Natural killer cell (primary cell): ENCODE measurements around the gene WDR17. TPM values are rescaled to one million over a fixed set of nuclear protein-coding genes. Genes with fewer than 3 reads are reported as not detected.

Experiments
- ATAC-seq, 3 donors: fragments of 150-1000 bp in 2 of 3; fragments of 200-7000 bp in 1 of 3; cut with Tn5 transposase; 1 replicate in 1 of 3; 2 replicates in 2 of 3; pipeline ENCODE4 v1.10.0; 2021; ENCODE audit warnings: mild to moderate bottlenecking in 2 of 3, moderate library complexity in 2 of 3
- DNase-seq, 2 donors: peaks; one replicate each; pipeline versions ENCODE4 v3.0.0 to v3.0.0-alpha.2; 2013 to 2021; ENCODE audit warnings: mixed read lengths in 1 of 2
- H3K27ac ChIP-seq: one replicate; pipeline ENCODE4 v1.5.1; 2013; ENCODE audit warnings: mild to moderate bottlenecking, low read length
- H3K27me3 ChIP-seq: one replicate; pipeline ENCODE4 v1.6.1; 2013; ENCODE audit warnings: low read length; ENCODE audit not compliant: control insufficient read depth, insufficient read depth
- H3K36me3 ChIP-seq: one replicate; pipeline ENCODE4 v1.6.1; 2013; ENCODE audit warnings: low read length; ENCODE audit not compliant: control insufficient read depth, insufficient read depth
- H3K4me1 ChIP-seq: one replicate; pipeline ENCODE4 v1.6.1; 2013; ENCODE audit warnings: low read length; ENCODE audit not compliant: control insufficient read depth, insufficient read depth
- H3K4me3 ChIP-seq: one replicate; pipeline ENCODE4 v1.5.1; 2013; ENCODE audit warnings: low read length
- H3K9me3 ChIP-seq: one replicate; pipeline ENCODE4 v1.6.1; 2013; ENCODE audit warnings: low read length; ENCODE audit not compliant: control insufficient read depth, insufficient read depth
- H3K27ac Mint-ChIP-seq, 2 donors: one replicate each; pipeline ENCODE4 v1.8.0; 2022; ENCODE audit warnings: mild to moderate bottlenecking in 2 of 2, mixed read lengths in 2 of 2, moderate library complexity in 1 of 2
- H3K27me3 Mint-ChIP-seq, 2 donors: one replicate each; pipeline ENCODE4 v1.8.0; 2022; ENCODE audit warnings: low read depth in 2 of 2, mixed read lengths in 2 of 2
- H3K36me3 Mint-ChIP-seq: one replicate; pipeline ENCODE4 v1.8.0; 2022; ENCODE audit warnings: mixed read lengths
- H3K4me1 Mint-ChIP-seq, 2 donors: one replicate each; pipeline ENCODE4 v1.8.0; 2022; ENCODE audit warnings: mixed read lengths in 2 of 2
- H3K4me3 Mint-ChIP-seq: one replicate; pipeline ENCODE4 v1.8.0; 2022; ENCODE audit warnings: mild to moderate bottlenecking, moderate library complexity, mixed read lengths
- H3K9me3 Mint-ChIP-seq, 2 donors: one replicate each; pipeline ENCODE4 v1.8.0; 2022; ENCODE audit warnings: mixed read lengths in 2 of 2
- WGBS: methylation state at CpG from one replicate; pipeline ENCODE4 v1.1.7; 2013; ENCODE audit warnings: missing lambda C conversion rate; ENCODE audit not compliant: insufficient coverage; 5-methylcytosine and 5-hydroxymethylcytosine counted together
- intact Hi-C: fragments of 100-400 bp; cut with micrococcal nuclease; formaldehyde crosslinking; loops from one replicate; pipeline ENCODE4 v1.14.2; 2022
- total RNA-seq, 4 donors: library from RNA; stranded (reverse); fragments of 120-200 nt in 1 of 4; gene quantifications; one replicate each; pipeline versions ENCODE4 v1.2.3 to v1.2.4, GENCODE V29; 2013 to 2022
- TF ChIP-seq, protein P1 (sequence below): fragments of 200-600 bp; IDR thresholded peaks from one replicate; pipeline ENCODE4 v1.8.0; 2022; ENCODE audit warnings: antibody characterized with exemption

The WDR17 gene
- total RNA-seq, 3 donors from 2014 or later (not counting 1 experiment from before 2014, with no cell fraction given), result 0.07 to 0.38 (median 0.12) TPM

DNA sequence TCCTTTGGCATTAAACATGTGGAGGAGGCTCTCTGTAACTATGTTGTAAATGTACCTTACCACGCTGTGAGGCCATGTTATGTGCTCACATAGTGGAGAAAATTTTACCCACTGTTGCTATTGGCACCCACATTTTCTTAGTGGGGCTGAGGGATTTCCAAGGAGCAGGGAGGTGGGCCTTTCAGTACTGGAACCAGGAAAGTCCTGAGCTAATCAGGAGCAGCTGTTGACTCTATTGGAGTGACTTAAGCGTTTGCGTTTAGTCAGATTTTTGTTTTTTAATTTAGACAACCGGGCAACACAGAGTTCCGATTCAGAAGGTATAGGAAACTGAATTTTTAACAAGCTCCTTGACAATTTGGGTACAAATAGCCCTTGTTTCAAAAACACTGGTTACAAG, 30.7 kb upstream of the WDR17 start:
- Mint-ChIP-seq H3K36me3 (no peaks in the 10 kb centered on the region), H3K27ac (no peak overlapping the region), H3K4me3 (no peak overlapping the region), H3K4me1 (no peaks in the 10 kb centered on the region), H3K9me3 (peaks cover 0 to 11% of the 10 kb centered on the region in 2 donors), H3K27me3 (no peaks in the 10 kb centered on the region)
- Histone ChIP-seq H3K4me1 (no peaks in the 10 kb centered on the region), H3K27ac (no peak overlapping the region), H3K4me3 (no peak overlapping the region), H3K36me3 (no peaks in the 10 kb centered on the region), H3K27me3 (no peaks in the 10 kb centered on the region), H3K9me3 (no peaks in the 10 kb centered on the region)
- WGBS, result 92% methylated on average over 5 of the region's 5 CpGs
- TF ChIP-seq, protein P1, sequence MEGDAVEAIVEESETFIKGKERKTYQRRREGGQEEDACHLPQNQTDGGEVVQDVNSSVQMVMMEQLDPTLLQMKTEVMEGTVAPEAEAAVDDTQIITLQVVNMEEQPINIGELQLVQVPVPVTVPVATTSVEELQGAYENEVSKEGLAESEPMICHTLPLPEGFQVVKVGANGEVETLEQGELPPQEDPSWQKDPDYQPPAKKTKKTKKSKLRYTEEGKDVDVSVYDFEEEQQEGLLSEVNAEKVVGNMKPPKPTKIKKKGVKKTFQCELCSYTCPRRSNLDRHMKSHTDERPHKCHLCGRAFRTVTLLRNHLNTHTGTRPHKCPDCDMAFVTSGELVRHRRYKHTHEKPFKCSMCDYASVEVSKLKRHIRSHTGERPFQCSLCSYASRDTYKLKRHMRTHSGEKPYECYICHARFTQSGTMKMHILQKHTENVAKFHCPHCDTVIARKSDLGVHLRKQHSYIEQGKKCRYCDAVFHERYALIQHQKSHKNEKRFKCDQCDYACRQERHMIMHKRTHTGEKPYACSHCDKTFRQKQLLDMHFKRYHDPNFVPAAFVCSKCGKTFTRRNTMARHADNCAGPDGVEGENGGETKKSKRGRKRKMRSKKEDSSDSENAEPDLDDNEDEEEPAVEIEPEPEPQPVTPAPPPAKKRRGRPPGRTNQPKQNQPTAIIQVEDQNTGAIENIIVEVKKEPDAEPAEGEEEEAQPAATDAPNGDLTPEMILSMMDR, result no peak
- ATAC-seq (no peak), DNase-seq (no peak)
- intact Hi-C loops, result no loop called here

DNA sequence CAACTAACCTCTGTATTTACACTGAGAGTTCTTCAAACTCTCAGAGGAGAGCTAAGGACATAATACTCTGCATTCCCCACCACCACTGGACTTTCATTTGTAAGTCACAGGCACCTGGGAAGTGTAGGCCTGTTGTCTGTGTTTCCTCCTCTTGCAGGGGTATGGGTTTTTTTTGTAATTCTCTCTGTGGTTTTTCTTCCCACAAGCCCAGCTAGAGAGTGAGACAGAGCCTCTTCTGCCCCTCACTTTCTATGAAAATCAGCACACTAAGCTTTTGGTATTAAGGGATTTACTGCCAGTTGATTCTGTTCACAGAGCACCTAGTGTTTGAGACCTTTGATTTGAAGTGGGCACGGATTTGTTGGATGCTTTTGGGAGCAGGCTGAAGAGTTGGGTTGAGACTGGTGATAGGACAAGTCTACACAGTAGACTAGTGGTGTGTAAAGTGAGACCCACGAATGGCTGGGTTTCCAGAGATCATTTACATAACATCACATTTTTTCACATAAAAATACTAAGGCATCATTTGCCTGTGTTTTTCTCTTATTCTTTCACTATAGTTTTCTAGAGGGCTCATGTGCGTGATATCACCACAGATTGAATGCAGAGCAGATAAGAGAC, 28.9 kb upstream of the WDR17 start:
- Histone ChIP-seq H3K9me3 (no peaks in the 10 kb centered on the region), H3K4me3 (no peak overlapping the region), H3K36me3 (no peaks in the 10 kb centered on the region), H3K27ac (no peak overlapping the region), H3K27me3 (no peaks in the 10 kb centered on the region), H3K4me1 (no peaks in the 10 kb centered on the region)
- Mint-ChIP-seq H3K4me1 (no peaks in the 10 kb centered on the region), H3K36me3 (no peaks in the 10 kb centered on the region), H3K27ac (no peak overlapping the region), H3K27me3 (no peaks in the 10 kb centered on the region), H3K4me3 (no peak overlapping the region), H3K9me3 (peaks cover 0 to 16% of the 10 kb centered on the region in 2 donors)
- no peak for DNase-seq
- intact Hi-C loops, result no loop called here
- TF ChIP-seq, protein P1, result no peak
- no peak for ATAC-seq
- 69% methylated on average over 2 of the region's 3 CpGs for WGBS

DNA sequence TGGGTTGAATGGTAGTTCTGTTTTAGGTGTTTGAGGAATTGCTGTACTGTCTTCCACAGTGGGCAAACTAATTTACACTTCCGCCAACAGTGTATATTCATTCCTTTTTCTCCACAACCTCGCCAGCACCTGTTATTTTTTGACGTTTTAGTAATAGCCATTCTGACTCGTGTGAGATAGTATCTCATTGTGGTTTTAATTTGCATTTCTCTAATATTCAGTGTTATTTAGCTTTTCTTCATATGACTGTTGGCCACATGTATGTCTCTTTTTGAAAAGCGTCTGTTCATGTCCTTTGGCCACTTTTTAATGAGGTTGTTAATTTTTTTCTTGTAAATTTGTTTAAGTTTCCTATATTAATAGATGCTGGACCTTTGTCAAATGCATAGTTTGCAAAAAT, 26.9 kb upstream of the WDR17 start:
- H3K27ac ChIP-seq, result no peak overlapping the region

More for the DNA sequence above, 26.9 kb upstream of the WDR17 start:
- H3K36me3 Mint-ChIP-seq, result no peaks in the 10 kb centered on the region
- intact Hi-C loops, result no loop called here
- Histone ChIP-seq H3K9me3 (no peaks in the 10 kb centered on the region), H3K27me3 (no peaks in the 10 kb centered on the region), H3K4me1 (no peaks in the 10 kb centered on the region), H3K4me3 (no peak overlapping the region), H3K36me3 (no peaks in the 10 kb centered on the region)
- TF ChIP-seq, protein P1, result no peak
- DNase-seq, result no peak
- ATAC-seq, result no peak
- no peaks in the 10 kb centered on the region for H3K27me3 Mint-ChIP-seq
- H3K4me1 Mint-ChIP-seq, result no peaks in the 10 kb centered on the region
- peaks cover 0 to 11% of the 10 kb centered on the region in 2 donors for H3K9me3 Mint-ChIP-seq
- 73% methylated on average over 2 of the region's 5 CpGs for WGBS
- no peak overlapping the region for H3K4me3 Mint-ChIP-seq
- no peak overlapping the region for H3K27ac Mint-ChIP-seq
